ENCODE measurements around the gene NAGLU. TPM values are rescaled to one million over a fixed set of nuclear protein-coding genes. Genes with fewer than 3 reads are reported as not detected.

The NAGLU gene
- total and polyA plus RNA-seq, 4 experiments from 2014 or later, result 8.5 to 22.8 (median 18.0) TPM

DNA sequence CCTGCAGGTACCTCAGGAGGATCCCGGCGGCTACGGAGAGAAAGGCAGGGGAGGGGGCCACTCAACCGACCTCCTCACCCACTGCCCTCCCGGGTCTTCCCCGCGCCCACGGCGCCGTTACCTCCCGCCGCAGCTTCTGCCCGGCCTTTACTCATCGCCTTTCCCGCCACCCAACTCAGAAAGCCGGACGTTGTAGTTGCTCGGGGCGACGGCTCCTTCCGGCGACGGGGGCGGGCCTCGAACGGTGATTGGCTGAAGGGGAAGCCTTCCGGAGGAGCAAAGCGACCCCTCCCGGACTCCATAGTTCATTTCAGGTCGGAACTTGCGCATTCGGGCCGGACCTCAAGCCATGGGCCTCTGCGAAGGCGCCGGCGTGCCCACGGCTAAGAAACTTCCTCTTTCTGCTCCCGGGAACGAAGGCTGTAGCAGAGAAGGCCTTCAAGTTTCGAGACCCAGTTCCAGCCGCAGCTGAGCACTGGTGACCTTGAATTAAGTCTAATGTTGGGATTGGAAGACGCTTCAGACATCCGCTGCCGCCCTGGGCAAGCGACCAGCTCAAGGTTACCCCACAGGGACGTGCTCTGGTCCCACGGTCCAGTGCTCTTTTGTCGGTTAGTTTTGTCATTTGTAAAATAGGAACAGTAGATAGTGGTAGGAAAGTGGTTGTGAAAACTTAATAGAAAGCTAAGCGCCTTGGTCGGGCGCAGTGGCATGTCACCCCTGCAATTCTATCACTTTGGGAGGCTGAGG, 41.7 kb downstream of the NAGLU start, which contains the start of gene PSMC3IP:
TSS of gene PSMC3IP (minus strand) at position 198 of the 750 bp plus-strand sequence. CDS start at position 155, 43 bp downstream.
- ChIA-PET CTCF (ENCODE audit: partially characterized antibody) (interaction anchor here (0.8 to 4.3 kb wide), 39 partner anchors 8 to 420 kb away, joined by 3 to 64 read pairs (median 6); partner anchors contain the start of genes BECN1, COASY, MLX and RAMP2), POLR2A (ENCODE audit: partially characterized antibody) (interaction anchor here (0.6 to 5.1 kb wide), 27 partner anchors 8 to 784 kb away, joined by 3 to 73 read pairs (median 7); partner anchors contain the start of genes BECN1, COASY, HSD17B1 and MLX)
- Mint-ChIP-seq H3K36me3 (peaks cover 17 to 58% of the 10 kb centered on the region in 2 donors), H3K4me3 (peak within 1 kb of the TSS; percentile 96 to 99 (median 99)), H3K27ac (peak within 1 kb of the TSS; percentile 87 to 99 (median 97)), H3K27me3 (no peaks in the 10 kb centered on the region), H3K9me3 (peaks cover 0 to 3% (median 0%) of the 10 kb centered on the region in 8 donors), H3K4me1 (peaks cover 18 to 44% (median 23%) of the 10 kb centered on the region in 4 donors)
- intact Hi-C loops (cut with micrococcal nuclease), result loop anchor here (1.0 to 5.0 kb wide), 9 partner anchors 10 to 359 kb away; partner anchors contain the start of genes BECN1, COASY, MLX and RETREG3
- H3K4me1 ChIP-seq (ENCODE audit: insufficient read depth, low read length), result peaks cover 17% of the 10 kb centered on the region
- H3K4me3 ChIP-seq (ENCODE audit: low read length in 2 of 2), result peak within 1 kb of the TSS; percentile 83 to 100
- peaks cover 35% of the 10 kb centered on the region for H3K36me3 ChIP-seq (ENCODE audit: insufficient read depth, low read length)
- peak; percentile 83 to 93 (median 88) for DNase-seq
- no peaks in the 10 kb centered on the region for H3K9me3 ChIP-seq (ENCODE audit: control insufficient read depth in 1 of 2, low read length in 2 of 2)
- peak within 1 kb of the TSS; percentile 84 for H3K27ac ChIP-seq (ENCODE audit: low read depth, low read length)
- H3K27me3 ChIP-seq (ENCODE audit: insufficient read depth, low read length), result no peaks in the 10 kb centered on the region

DNA sequence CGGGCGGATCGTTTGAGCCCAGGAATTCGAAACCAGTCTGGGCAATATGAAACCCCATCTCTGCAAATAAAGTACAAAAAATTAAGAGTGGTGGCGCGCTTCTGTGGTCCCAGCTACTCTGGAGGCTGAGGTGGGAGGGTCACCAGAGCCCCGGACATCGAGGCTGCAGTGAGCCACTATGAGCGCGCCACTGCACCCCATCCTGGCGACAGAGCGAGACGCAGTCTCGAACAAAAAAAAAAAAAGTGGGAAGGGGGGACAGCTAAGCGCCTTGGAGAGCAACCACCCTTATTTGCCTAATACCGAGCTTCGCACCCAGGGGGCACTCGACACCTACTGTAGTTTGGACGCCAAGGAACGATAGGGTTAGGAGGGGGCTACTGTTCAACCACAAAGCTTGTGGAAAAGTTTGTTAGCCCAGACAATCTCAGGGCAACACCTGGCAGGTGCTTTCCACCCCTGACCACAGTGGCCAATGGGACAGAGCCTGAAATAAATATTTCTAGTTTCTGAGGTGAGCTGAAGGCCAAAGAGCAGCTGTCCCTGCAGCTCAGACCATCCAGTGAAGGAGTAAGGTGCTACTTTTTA, 42.3 kb downstream of the NAGLU start:
- H3K36me3 Mint-ChIP-seq, result peaks cover 20 to 58% of the 10 kb centered on the region in 2 donors
- Histone ChIP-seq H3K4me3 (ENCODE audit: low read length in 2 of 2) (peak overlapping the region; percentile 83 to 100), H3K27ac (ENCODE audit: low read depth, low read length) (peak overlapping the region; percentile 84), H3K27me3 (ENCODE audit: insufficient read depth, low read length) (no peaks in the 10 kb centered on the region), H3K9me3 (ENCODE audit: control insufficient read depth in 1 of 2, low read length in 2 of 2) (no peaks in the 10 kb centered on the region), H3K36me3 (ENCODE audit: insufficient read depth, low read length) (peaks cover 35% of the 10 kb centered on the region), H3K4me1 (ENCODE audit: insufficient read depth, low read length) (peaks cover 17% of the 10 kb centered on the region)
- peak; percentile 53 to 81 (median 59) for DNase-seq
- intact Hi-C loops (cut with micrococcal nuclease), result loop anchor here (1.0 to 5.0 kb wide), 5 partner anchors 46 to 358 kb away; partner anchors contain the start of gene BECN1
- H3K27me3 Mint-ChIP-seq, result no peaks in the 10 kb centered on the region
- peaks cover 0 to 3% (median 0%) of the 10 kb centered on the region in 8 donors for H3K9me3 Mint-ChIP-seq
- peaks cover 15 to 40% (median 22%) of the 10 kb centered on the region in 4 donors for H3K4me1 Mint-ChIP-seq
- ChIA-PET POLR2A (ENCODE audit: partially characterized antibody) (interaction anchor here (0.6 to 5.1 kb wide), 22 partner anchors 8 to 783 kb away, joined by 3 to 73 read pairs (median 8); partner anchors contain the start of genes BECN1, COASY, HSD17B1 and MLX), CTCF (ENCODE audit: partially characterized antibody) (interaction anchor here (0.8 to 4.3 kb wide), 44 partner anchors 8 to 419 kb away, joined by 3 to 64 read pairs (median 6); partner anchors contain the start of genes BECN1, COASY, MLX and RAMP2)
- H3K4me3 Mint-ChIP-seq, result peak overlapping the region; percentile 96 to 99 (median 99)
- peak overlapping the region; percentile 38 to 99 (median 97) for H3K27ac Mint-ChIP-seq

DNA sequence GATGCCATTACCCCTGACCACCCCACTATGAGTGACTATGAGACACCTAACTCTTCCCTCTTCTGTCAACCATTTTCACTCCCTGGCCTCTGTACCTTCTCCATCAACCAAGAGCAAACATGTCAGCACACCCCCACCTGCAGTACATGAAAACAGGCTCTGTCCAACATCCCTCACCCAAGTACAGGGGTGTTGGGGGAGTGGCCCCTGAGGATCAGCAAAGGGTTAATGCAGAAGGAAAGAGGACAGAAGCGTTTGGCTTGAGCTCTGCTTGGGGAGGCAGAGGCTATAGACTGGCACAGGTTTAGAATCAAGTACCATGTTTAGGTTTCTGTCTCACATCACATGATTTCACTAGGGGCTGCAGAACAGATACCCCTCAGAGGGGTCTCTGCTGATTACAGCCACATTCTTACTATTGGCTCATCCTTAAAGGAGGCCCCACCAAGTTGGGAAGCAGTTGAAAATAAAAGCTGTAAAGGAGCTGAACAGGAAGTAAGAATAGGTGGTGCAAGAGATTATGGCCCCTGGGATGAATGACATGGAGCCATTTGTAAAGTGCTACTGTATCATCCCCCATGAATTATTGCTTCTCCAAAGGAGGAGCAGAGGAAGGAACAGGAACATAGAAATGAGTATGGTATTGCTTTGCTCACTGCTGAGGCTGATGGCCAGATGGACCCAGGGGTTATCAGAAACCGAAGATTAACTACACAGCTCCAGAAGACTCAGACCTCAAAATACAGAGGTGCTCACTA, 43.9 kb downstream of the NAGLU start:
- Mint-ChIP-seq H3K27me3 (no peaks in the 10 kb centered on the region), H3K36me3 (peaks cover 18 to 62% of the 10 kb centered on the region in 2 donors), H3K4me3 (peak overlapping the region in 4 of 8 donors; percentile 7 to 53 (median 30)), H3K9me3 (peaks cover 0 to 3% (median 0%) of the 10 kb centered on the region in 8 donors), H3K27ac (peak overlapping the region in 5 of 7 donors; percentile 37 to 86 (median 64)), H3K4me1 (peaks cover 14 to 35% (median 21%) of the 10 kb centered on the region in 4 donors)
- CTCF ChIA-PET (ENCODE audit: partially characterized antibody), result interaction anchor here (0.8 to 4.3 kb wide), 9 partner anchors 8 to 100 kb away, joined by 3 to 64 read pairs (median 6); partner anchors contain the start of genes RETREG3 and TUBG1
- no peak for DNase-seq
- no peak overlapping the region for H3K27ac ChIP-seq (ENCODE audit: low read depth, low read length)
- intact Hi-C loops (cut with micrococcal nuclease), result loop anchor here (2.0 to 5.0 kb wide), 2 partner anchors 48 to 357 kb away; no protein-coding TSS in a partner anchor
- H3K9me3 ChIP-seq (ENCODE audit: control insufficient read depth in 1 of 2, low read length in 2 of 2), result no peaks in the 10 kb centered on the region
- no peaks in the 10 kb centered on the region for H3K27me3 ChIP-seq (ENCODE audit: insufficient read depth, low read length)
- no peak overlapping the region for H3K4me3 ChIP-seq (ENCODE audit: low read length in 2 of 2)
- POLR2A ChIA-PET (ENCODE audit: partially characterized antibody), result interaction anchor here (0.9 to 5.1 kb wide), 3 partner anchors 14 to 418 kb away, joined by 5 to 73 read pairs (median 9); partner anchors contain the start of genes MLX and RPL27
- peaks cover 45% of the 10 kb centered on the region for H3K36me3 ChIP-seq (ENCODE audit: insufficient read depth, low read length)
- peaks cover 17% of the 10 kb centered on the region for H3K4me1 ChIP-seq (ENCODE audit: insufficient read depth, low read length)

DNA sequence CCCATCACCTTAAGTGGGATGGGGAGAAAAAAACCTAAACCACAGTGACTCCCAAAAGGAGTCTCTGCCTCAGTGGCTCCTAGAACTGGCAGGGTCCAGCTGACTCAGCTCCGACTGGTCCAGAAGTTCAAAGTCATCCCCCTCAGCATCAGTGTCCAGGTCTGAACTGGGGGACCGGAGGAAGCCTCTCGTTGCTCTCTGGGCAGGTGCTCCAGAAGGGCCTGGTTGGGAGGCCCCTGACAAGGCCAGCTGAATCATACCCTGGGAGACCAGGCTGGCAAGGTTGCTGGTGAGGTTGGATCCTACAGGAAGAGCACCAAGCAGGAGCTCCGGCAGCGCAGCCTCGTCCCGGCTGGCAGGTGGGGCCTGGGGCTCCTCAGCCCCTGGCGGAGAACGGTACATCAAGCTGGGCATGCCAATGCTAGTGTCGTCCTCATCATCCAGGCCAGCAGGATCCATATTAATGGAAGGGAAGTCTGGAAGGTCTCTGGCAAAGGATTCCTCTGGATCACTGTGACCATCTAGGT, 45.8 kb downstream of the NAGLU start:
- no peaks in the 10 kb centered on the region for H3K27me3 ChIP-seq (ENCODE audit: insufficient read depth, low read length)
- DNase-seq, result no peak
- no peak overlapping the region for H3K4me3 ChIP-seq (ENCODE audit: low read length in 2 of 2)
- CTCF ChIA-PET (ENCODE audit: partially characterized antibody), result interaction anchor here (0.5 to 2.4 kb wide), 6 partner anchors 10 to 190 kb away, joined by 3 to 8 read pairs (median 5); no protein-coding TSS in a partner anchor
- peaks cover 14% of the 10 kb centered on the region for H3K4me1 ChIP-seq (ENCODE audit: insufficient read depth, low read length)
- peaks cover 8 to 27% (median 13%) of the 10 kb centered on the region in 4 donors for H3K4me1 Mint-ChIP-seq
- peaks cover 30 to 81% of the 10 kb centered on the region in 2 donors for H3K36me3 Mint-ChIP-seq
- H3K4me3 Mint-ChIP-seq, result no peak overlapping the region
- H3K9me3 Mint-ChIP-seq, result peaks cover 0 to 3% (median 0%) of the 10 kb centered on the region in 8 donors
- no peak overlapping the region for H3K27ac ChIP-seq (ENCODE audit: low read depth, low read length)
- H3K27ac Mint-ChIP-seq, result no peak overlapping the region
- no peaks in the 10 kb centered on the region for H3K27me3 Mint-ChIP-seq
- no peaks in the 10 kb centered on the region for H3K9me3 ChIP-seq (ENCODE audit: control insufficient read depth in 1 of 2, low read length in 2 of 2)
- intact Hi-C loops (cut with micrococcal nuclease), result no loop called here
- H3K36me3 ChIP-seq (ENCODE audit: insufficient read depth, low read length), result peaks cover 63% of the 10 kb centered on the region
- POLR2A ChIA-PET (ENCODE audit: partially characterized antibody), result interaction anchor here (0.7 to 1.6 kb wide), 3 partner anchors 24 to 28 kb away, joined by 3 to 6 read pairs (median 3); partner anchors contain the start of gene TUBG1

DNA sequence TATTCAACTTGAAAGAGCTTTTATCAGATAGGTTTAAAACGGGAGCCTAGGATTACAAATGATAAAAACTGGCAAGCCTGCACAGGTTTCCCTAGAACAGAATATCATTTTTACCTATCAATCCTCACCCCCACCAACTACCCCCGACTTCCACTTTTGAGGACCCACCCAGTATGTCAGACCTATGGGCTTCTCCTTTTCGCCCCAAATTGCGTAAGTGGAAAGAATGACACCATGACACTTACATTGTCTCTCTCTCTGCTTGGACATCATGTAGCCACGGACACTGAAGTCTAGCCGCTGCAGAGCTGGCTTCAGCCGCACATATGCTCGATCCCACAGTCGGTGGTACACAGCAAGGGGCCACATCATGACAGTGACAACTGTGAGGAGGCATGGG, 48.8 kb downstream of the NAGLU start:
- no peak for DNase-seq
- H3K4me3 ChIP-seq (ENCODE audit: low read length in 2 of 2), result no peak overlapping the region
- no peak overlapping the region for H3K27ac ChIP-seq (ENCODE audit: low read depth, low read length)
- CTCF ChIA-PET (ENCODE audit: partially characterized antibody), result interaction anchor here (1.6 to 2.6 kb wide), 2 partner anchors 33 to 94 kb away, joined by 3 to 7 read pairs; no protein-coding TSS in a partner anchor
- H3K36me3 ChIP-seq (ENCODE audit: insufficient read depth, low read length), result peaks cover 87% of the 10 kb centered on the region
- H3K27me3 ChIP-seq (ENCODE audit: insufficient read depth, low read length), result no peaks in the 10 kb centered on the region
- Mint-ChIP-seq H3K27ac (peak overlapping the region in 2 of 7 donors; percentile 25 to 43), H3K36me3 (peaks cover 38 to 90% of the 10 kb centered on the region in 2 donors), H3K27me3 (no peaks in the 10 kb centered on the region), H3K4me1 (peaks cover 0 to 6% (median under 1%) of the 10 kb centered on the region in 4 donors), H3K9me3 (no peaks in the 10 kb centered on the region), H3K4me3 (no peak overlapping the region)
- POLR2A ChIA-PET (ENCODE audit: partially characterized antibody), result no interaction called here
- no peaks in the 10 kb centered on the region for H3K9me3 ChIP-seq (ENCODE audit: control insufficient read depth in 1 of 2, low read length in 2 of 2)
- H3K4me1 ChIP-seq (ENCODE audit: insufficient read depth, low read length), result no peaks in the 10 kb centered on the region
- intact Hi-C loops (cut with micrococcal nuclease), result no loop called here

DNA sequence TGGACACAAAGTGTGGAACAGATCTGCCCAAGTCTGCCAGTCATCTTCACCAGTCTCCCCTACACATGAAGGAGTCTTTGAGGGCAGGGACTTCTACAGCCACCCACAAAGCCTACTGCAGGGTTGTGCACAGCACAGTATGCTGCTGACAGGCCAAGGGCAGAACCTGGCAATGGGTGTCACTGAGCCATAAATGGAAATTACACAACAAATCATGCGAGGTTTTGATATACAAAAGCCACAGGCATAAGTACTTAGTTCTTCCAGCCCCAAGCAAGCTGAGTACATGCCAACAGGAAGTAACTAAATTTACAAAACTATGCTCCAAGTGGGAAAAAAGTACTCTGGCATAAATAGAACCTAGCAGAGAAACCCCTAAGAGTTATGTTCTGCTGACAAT, 49.3 kb downstream of the NAGLU start:
- POLR2A ChIA-PET (ENCODE audit: partially characterized antibody), result interaction anchor here (1.3 kb wide), 1 partner anchor 23 kb away, joined by 3 read pairs; no protein-coding TSS in a partner anchor
- H3K4me3 Mint-ChIP-seq, result no peak overlapping the region
- DNase-seq, result no peak
- H3K36me3 ChIP-seq (ENCODE audit: insufficient read depth, low read length), result peaks cover 87% of the 10 kb centered on the region
- H3K4me3 ChIP-seq (ENCODE audit: low read length in 2 of 2), result no peak overlapping the region
- no peak overlapping the region for H3K27ac ChIP-seq (ENCODE audit: low read depth, low read length)
- H3K27ac Mint-ChIP-seq, result peak overlapping the region in 2 of 7 donors; percentile 13 to 29
- no peaks in the 10 kb centered on the region for H3K9me3 ChIP-seq (ENCODE audit: control insufficient read depth in 1 of 2, low read length in 2 of 2)
- peaks cover 0 to 6% (median 0%) of the 10 kb centered on the region in 4 donors for H3K4me1 Mint-ChIP-seq
- H3K27me3 Mint-ChIP-seq, result no peaks in the 10 kb centered on the region
- H3K36me3 Mint-ChIP-seq, result peaks cover 38 to 88% of the 10 kb centered on the region in 2 donors
- intact Hi-C loops (cut with micrococcal nuclease), result no loop called here
- no peaks in the 10 kb centered on the region for H3K9me3 Mint-ChIP-seq
- H3K27me3 ChIP-seq (ENCODE audit: insufficient read depth, low read length), result no peaks in the 10 kb centered on the region
- CTCF ChIA-PET (ENCODE audit: partially characterized antibody), result no interaction called here
- no peaks in the 10 kb centered on the region for H3K4me1 ChIP-seq (ENCODE audit: insufficient read depth, low read length)
